Natural killer cell (primary cell): ENCODE data around the gene DYSF. TPM values are rescaled to one million over a fixed set of nuclear protein-coding genes. Genes with fewer than 3 reads are reported as not detected.

Source experiments
- ATAC-seq, 3 donors: fragments of 150-1000 bp in 2 of 3; fragments of 200-7000 bp in 1 of 3; cut with Tn5 transposase; 1 replicate in 1 of 3; 2 replicates in 2 of 3; pipeline ENCODE4 v1.10.0; 2021; ENCODE audit warnings: mild to moderate bottlenecking in 2 of 3, moderate library complexity in 2 of 3
- DNase-seq, 2 donors: peaks; one replicate each; pipeline versions ENCODE4 v3.0.0 to v3.0.0-alpha.2; 2013 to 2021; ENCODE audit warnings: mixed read lengths in 1 of 2
- H3K27ac ChIP-seq: one replicate; pipeline ENCODE4 v1.5.1; 2013; ENCODE audit warnings: mild to moderate bottlenecking, low read length
- H3K27me3 ChIP-seq: one replicate; pipeline ENCODE4 v1.6.1; 2013; ENCODE audit warnings: low read length; ENCODE audit not compliant: control insufficient read depth, insufficient read depth
- H3K36me3 ChIP-seq: one replicate; pipeline ENCODE4 v1.6.1; 2013; ENCODE audit warnings: low read length; ENCODE audit not compliant: control insufficient read depth, insufficient read depth
- H3K4me1 ChIP-seq: one replicate; pipeline ENCODE4 v1.6.1; 2013; ENCODE audit warnings: low read length; ENCODE audit not compliant: control insufficient read depth, insufficient read depth
- H3K4me3 ChIP-seq: one replicate; pipeline ENCODE4 v1.5.1; 2013; ENCODE audit warnings: low read length
- H3K9me3 ChIP-seq: one replicate; pipeline ENCODE4 v1.6.1; 2013; ENCODE audit warnings: low read length; ENCODE audit not compliant: control insufficient read depth, insufficient read depth
- H3K27ac Mint-ChIP-seq, 2 donors: one replicate each; pipeline ENCODE4 v1.8.0; 2022; ENCODE audit warnings: mild to moderate bottlenecking in 2 of 2, mixed read lengths in 2 of 2, moderate library complexity in 1 of 2
- H3K27me3 Mint-ChIP-seq, 2 donors: one replicate each; pipeline ENCODE4 v1.8.0; 2022; ENCODE audit warnings: low read depth in 2 of 2, mixed read lengths in 2 of 2
- H3K36me3 Mint-ChIP-seq: one replicate; pipeline ENCODE4 v1.8.0; 2022; ENCODE audit warnings: mixed read lengths
- H3K4me1 Mint-ChIP-seq, 2 donors: one replicate each; pipeline ENCODE4 v1.8.0; 2022; ENCODE audit warnings: mixed read lengths in 2 of 2
- H3K4me3 Mint-ChIP-seq: one replicate; pipeline ENCODE4 v1.8.0; 2022; ENCODE audit warnings: mild to moderate bottlenecking, moderate library complexity, mixed read lengths
- H3K9me3 Mint-ChIP-seq, 2 donors: one replicate each; pipeline ENCODE4 v1.8.0; 2022; ENCODE audit warnings: mixed read lengths in 2 of 2
- WGBS: methylation state at CpG from one replicate; pipeline ENCODE4 v1.1.7; 2013; ENCODE audit warnings: missing lambda C conversion rate; ENCODE audit not compliant: insufficient coverage; 5-methylcytosine and 5-hydroxymethylcytosine counted together
- intact Hi-C: fragments of 100-400 bp; cut with micrococcal nuclease; formaldehyde crosslinking; loops from one replicate; pipeline ENCODE4 v1.14.2; 2022
- total RNA-seq, 4 donors: library from RNA; stranded (reverse); fragments of 120-200 nt in 1 of 4; gene quantifications; one replicate each; pipeline versions ENCODE4 v1.2.3 to v1.2.4, GENCODE V29; 2013 to 2022
- TF ChIP-seq, protein P1 (sequence below): fragments of 200-600 bp; IDR thresholded peaks from one replicate; pipeline ENCODE4 v1.8.0; 2022; ENCODE audit warnings: antibody characterized with exemption

DYSF gene
- total RNA-seq, 3 donors from 2014 or later (not counting 1 experiment from before 2014, with no cell fraction given): 11.4 to 19.5 (median 12.4) TPM

DNA sequence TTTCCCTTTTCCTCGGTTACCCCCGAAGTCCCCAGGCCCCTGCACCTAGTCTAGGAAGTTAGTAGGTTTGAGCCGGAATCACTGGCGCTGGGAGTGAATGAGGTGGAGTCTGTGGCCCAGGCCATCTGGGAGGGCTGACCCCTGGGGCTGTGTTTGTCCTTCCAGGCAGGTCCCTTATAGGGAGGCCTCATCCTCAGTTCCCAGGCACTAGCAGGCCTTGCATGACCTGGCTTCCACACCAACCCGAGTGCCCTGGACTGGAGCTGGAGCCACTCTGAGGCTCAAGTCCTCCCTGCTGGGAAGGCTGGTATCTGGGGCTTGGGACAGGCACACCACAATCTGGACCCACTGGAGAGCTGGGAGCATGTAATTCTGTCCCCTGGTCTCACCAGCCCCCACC lies 111.0 kb downstream of the DYSF start:
- H3K9me3 Mint-ChIP-seq: no peaks in the 10 kb centered on the region
- no peaks in the 10 kb centered on the region for H3K9me3 ChIP-seq
- 84% methylated on average over 5 of the region's 5 CpGs for WGBS

GRCh38 chr2:71564790-71565189 lies 111.4 kb downstream of the DYSF start:
- Mint-ChIP-seq H3K27ac (no peak overlapping the region), H3K4me1 (no peaks in the 10 kb centered on the region), H3K27me3 (no peaks in the 10 kb centered on the region), H3K36me3 (no peaks in the 10 kb centered on the region), H3K4me3 (no peak overlapping the region), H3K9me3 (no peaks in the 10 kb centered on the region)
- Histone ChIP-seq H3K9me3 (no peaks in the 10 kb centered on the region), H3K4me3 (no peak overlapping the region), H3K27me3 (no peaks in the 10 kb centered on the region), H3K4me1 (no peaks in the 10 kb centered on the region), H3K36me3 (no peaks in the 10 kb centered on the region), H3K27ac (no peak overlapping the region)
- intact Hi-C loops: no loop called here
- ATAC-seq (no peak), DNase-seq (no peak)
- TF ChIP-seq, protein P1, sequence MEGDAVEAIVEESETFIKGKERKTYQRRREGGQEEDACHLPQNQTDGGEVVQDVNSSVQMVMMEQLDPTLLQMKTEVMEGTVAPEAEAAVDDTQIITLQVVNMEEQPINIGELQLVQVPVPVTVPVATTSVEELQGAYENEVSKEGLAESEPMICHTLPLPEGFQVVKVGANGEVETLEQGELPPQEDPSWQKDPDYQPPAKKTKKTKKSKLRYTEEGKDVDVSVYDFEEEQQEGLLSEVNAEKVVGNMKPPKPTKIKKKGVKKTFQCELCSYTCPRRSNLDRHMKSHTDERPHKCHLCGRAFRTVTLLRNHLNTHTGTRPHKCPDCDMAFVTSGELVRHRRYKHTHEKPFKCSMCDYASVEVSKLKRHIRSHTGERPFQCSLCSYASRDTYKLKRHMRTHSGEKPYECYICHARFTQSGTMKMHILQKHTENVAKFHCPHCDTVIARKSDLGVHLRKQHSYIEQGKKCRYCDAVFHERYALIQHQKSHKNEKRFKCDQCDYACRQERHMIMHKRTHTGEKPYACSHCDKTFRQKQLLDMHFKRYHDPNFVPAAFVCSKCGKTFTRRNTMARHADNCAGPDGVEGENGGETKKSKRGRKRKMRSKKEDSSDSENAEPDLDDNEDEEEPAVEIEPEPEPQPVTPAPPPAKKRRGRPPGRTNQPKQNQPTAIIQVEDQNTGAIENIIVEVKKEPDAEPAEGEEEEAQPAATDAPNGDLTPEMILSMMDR: no peak
- 96% methylated on average over 6 of the region's 7 CpGs for WGBS

More for the DNA sequence above, 111.0 kb downstream of the DYSF start:
- intact Hi-C loops: no loop called here
- ATAC-seq: no peak
- no peaks in the 10 kb centered on the region for H3K27me3 Mint-ChIP-seq
- TF ChIP-seq, protein P1: no peak
- no peaks in the 10 kb centered on the region for H3K36me3 Mint-ChIP-seq
- no peak overlapping the region for H3K27ac Mint-ChIP-seq
- no peak for DNase-seq
- Histone ChIP-seq H3K4me1 (no peaks in the 10 kb centered on the region), H3K27me3 (no peaks in the 10 kb centered on the region), H3K36me3 (no peaks in the 10 kb centered on the region), H3K27ac (no peak overlapping the region), H3K4me3 (no peak overlapping the region)
- no peak overlapping the region for H3K4me3 Mint-ChIP-seq
- no peaks in the 10 kb centered on the region for H3K4me1 Mint-ChIP-seq

GRCh38 chr2:71566372-71566771 lies 113.0 kb downstream of the DYSF start:
- TF ChIP-seq, protein P1: no peak
- WGBS: 81% methylated on average over 9 of the region's 9 CpGs
- Mint-ChIP-seq H3K4me3 (no peak overlapping the region), H3K36me3 (no peaks in the 10 kb centered on the region), H3K4me1 (no peaks in the 10 kb centered on the region), H3K9me3 (no peaks in the 10 kb centered on the region), H3K27me3 (no peaks in the 10 kb centered on the region), H3K27ac (no peak overlapping the region)
- H3K36me3 ChIP-seq: no peaks in the 10 kb centered on the region
- no peak overlapping the region for H3K4me3 ChIP-seq
- ATAC-seq (no peak), DNase-seq (no peak)
- H3K9me3 ChIP-seq: no peaks in the 10 kb centered on the region
- no peaks in the 10 kb centered on the region for H3K4me1 ChIP-seq
- intact Hi-C loops: no loop called here
- H3K27ac ChIP-seq: no peak overlapping the region
- no peaks in the 10 kb centered on the region for H3K27me3 ChIP-seq

GRCh38 chr2:71567625-71568024 lies 114.3 kb downstream of the DYSF start:
- Histone ChIP-seq H3K9me3 (peaks cover 2% of the 10 kb centered on the region), H3K27me3 (no peaks in the 10 kb centered on the region), H3K4me3 (no peak overlapping the region), H3K36me3 (peaks cover 4% of the 10 kb centered on the region), H3K27ac (no peak overlapping the region), H3K4me1 (no peaks in the 10 kb centered on the region)
- intact Hi-C loops: no loop called here
- Mint-ChIP-seq H3K9me3 (no peaks in the 10 kb centered on the region), H3K4me3 (no peak overlapping the region), H3K36me3 (no peaks in the 10 kb centered on the region), H3K27me3 (no peaks in the 10 kb centered on the region), H3K4me1 (no peaks in the 10 kb centered on the region), H3K27ac (no peak overlapping the region)
- TF ChIP-seq, protein P1: no peak
- WGBS: 85% methylated on average over 7 of the region's 9 CpGs
- DNase-seq (no peak), ATAC-seq (no peak)
